Astrocyte (in vitro differentiated cells and primary cell): ENCODE measurements around the gene PKDCC. TPM values are rescaled to one million over a fixed set of nuclear protein-coding genes. Genes with fewer than 3 reads are reported as not detected.
A peak's percentile ranks its signal among the peaks of the same experiment; 100 is the strongest.

Source experiments
- DNase-seq: peaks from one replicate; pipeline ENCODE4 v3.0.0-alpha.2; 2010; ENCODE audit warnings: low read depth
- FAIRE-seq: peaks from 2 replicates; lab custom pipeline; 2011; peaks lifted over from hg19 to GRCh38; lab: Jason Lieb, UNC
- H2AFZ ChIP-seq: 2 replicates; pipeline ENCODE4 v1.6.0; 2012; ENCODE audit warnings: low read depth, low read length, inconsistent platforms
- H3K27ac ChIP-seq: 2 replicates; pipeline ENCODE4 v1.5.1; 2011; ENCODE audit warnings: low read depth, low read length, inconsistent platforms
- H3K27me3 ChIP-seq: 2 replicates; pipeline ENCODE4 v1.6.0; 2011; ENCODE audit warnings: low read length, inconsistent platforms; ENCODE audit not compliant: insufficient read depth
- H3K36me3 ChIP-seq: 2 replicates; pipeline ENCODE4 v1.5.1; 2011; ENCODE audit warnings: low read length, inconsistent platforms; ENCODE audit not compliant: insufficient read depth
- H3K4me1 ChIP-seq: 2 replicates; pipeline ENCODE4 v1.5.1; 2011; ENCODE audit warnings: low read length, inconsistent platforms; ENCODE audit not compliant: insufficient read depth
- H3K4me2 ChIP-seq: 2 replicates; pipeline ENCODE4 v1.6.0; 2012; ENCODE audit warnings: low read length, inconsistent platforms
- H3K4me3 ChIP-seq: 2 replicates; pipeline ENCODE4 v1.5.1; 2011; ENCODE audit warnings: low read depth, mild to moderate bottlenecking, low read length, inconsistent platforms; ENCODE audit not compliant: insufficient read depth
- H3K79me2 ChIP-seq: 2 replicates; pipeline ENCODE4 v1.6.0; 2012; ENCODE audit warnings: mild to moderate bottlenecking, low read length, inconsistent platforms; ENCODE audit not compliant: insufficient read depth
- H3K9ac ChIP-seq: 2 replicates; pipeline ENCODE4 v1.6.0; 2012; ENCODE audit warnings: mild to moderate bottlenecking, low read length, inconsistent platforms
- H3K9me3 ChIP-seq: 2 replicates; pipeline ENCODE4 v1.5.1; 2012; ENCODE audit warnings: low read depth, mild to moderate bottlenecking, low read length, inconsistent platforms; ENCODE audit not compliant: insufficient read depth
- H4K20me1 ChIP-seq: 2 replicates; pipeline ENCODE4 v1.6.0; 2012; ENCODE audit warnings: low read length, inconsistent platforms; ENCODE audit not compliant: insufficient read depth
- H3K27ac Mint-ChIP-seq: one replicate; pipeline ENCODE4 v1.8.0; 2021; ENCODE audit warnings: mild to moderate bottlenecking, mixed read lengths; ENCODE audit not compliant: unreplicated experiment
- H3K27me3 Mint-ChIP-seq: one replicate; pipeline ENCODE4 v1.8.0; 2021; ENCODE audit warnings: low read depth, mixed read lengths; ENCODE audit not compliant: unreplicated experiment
- H3K36me3 Mint-ChIP-seq: one replicate; pipeline ENCODE4 v1.8.0; 2021; ENCODE audit warnings: low read depth, mixed read lengths; ENCODE audit not compliant: unreplicated experiment
- H3K4me1 Mint-ChIP-seq: one replicate; pipeline ENCODE4 v1.8.0; 2021; ENCODE audit warnings: low read depth, mixed read lengths; ENCODE audit not compliant: unreplicated experiment
- H3K4me3 Mint-ChIP-seq: one replicate; pipeline ENCODE4 v1.8.0; 2021; ENCODE audit warnings: mild to moderate bottlenecking, moderate library complexity, mixed read lengths; ENCODE audit not compliant: unreplicated experiment
- H3K9me3 Mint-ChIP-seq: one replicate; pipeline ENCODE4 v1.8.0; 2021; ENCODE audit warnings: mild to moderate bottlenecking, mixed read lengths; ENCODE audit not compliant: unreplicated experiment
- EZH2 ChIP-seq: IDR thresholded peaks from 2 replicates; pipeline ENCODE4 v1.6.1; 2012; ENCODE audit warnings: mild to moderate bottlenecking, low read length, inconsistent platforms; ENCODE audit not compliant: insufficient read depth
- total RNA-seq: library from RNA; stranded (reverse); gene quantifications from 2 replicates; pipeline ENCODE4 v1.2.1, GENCODE V29; 2021
- TF ChIP-seq, protein P1 (sequence below): IDR thresholded peaks from 2 replicates; pipeline ENCODE4 v1.5.1; 2011; ENCODE audit warnings: low read depth, mild to moderate bottlenecking, inconsistent platforms, low read length, moderate library complexity; ENCODE audit not compliant: insufficient read depth

The PKDCC gene
- total RNA-seq, 1 donor from 2014 or later = 6.9 TPM

GRCh38 chr2:42045352-42045751, 2.5 kb upstream of the PKDCC start:
- Histone ChIP-seq H2AFZ (no peak overlapping the region), H3K9ac (no peak overlapping the region), H3K4me3 (no peak overlapping the region), H3K27ac (no peak overlapping the region), H4K20me1 (peaks cover 17% of the 10 kb centered on the region), H3K4me2 (no peak overlapping the region), H3K79me2 (peaks cover 17% of the 10 kb centered on the region), H3K9me3 (no peaks in the 10 kb centered on the region), H3K27me3 (peaks cover 5% of the 10 kb centered on the region), H3K36me3 (no peaks in the 10 kb centered on the region), H3K4me1 (peaks cover 19% of the 10 kb centered on the region)
- no peak for TF ChIP-seq EZH2
- TF ChIP-seq, protein P1, sequence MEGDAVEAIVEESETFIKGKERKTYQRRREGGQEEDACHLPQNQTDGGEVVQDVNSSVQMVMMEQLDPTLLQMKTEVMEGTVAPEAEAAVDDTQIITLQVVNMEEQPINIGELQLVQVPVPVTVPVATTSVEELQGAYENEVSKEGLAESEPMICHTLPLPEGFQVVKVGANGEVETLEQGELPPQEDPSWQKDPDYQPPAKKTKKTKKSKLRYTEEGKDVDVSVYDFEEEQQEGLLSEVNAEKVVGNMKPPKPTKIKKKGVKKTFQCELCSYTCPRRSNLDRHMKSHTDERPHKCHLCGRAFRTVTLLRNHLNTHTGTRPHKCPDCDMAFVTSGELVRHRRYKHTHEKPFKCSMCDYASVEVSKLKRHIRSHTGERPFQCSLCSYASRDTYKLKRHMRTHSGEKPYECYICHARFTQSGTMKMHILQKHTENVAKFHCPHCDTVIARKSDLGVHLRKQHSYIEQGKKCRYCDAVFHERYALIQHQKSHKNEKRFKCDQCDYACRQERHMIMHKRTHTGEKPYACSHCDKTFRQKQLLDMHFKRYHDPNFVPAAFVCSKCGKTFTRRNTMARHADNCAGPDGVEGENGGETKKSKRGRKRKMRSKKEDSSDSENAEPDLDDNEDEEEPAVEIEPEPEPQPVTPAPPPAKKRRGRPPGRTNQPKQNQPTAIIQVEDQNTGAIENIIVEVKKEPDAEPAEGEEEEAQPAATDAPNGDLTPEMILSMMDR = no peak
- DNase-seq (no peak), FAIRE-seq (no peak)
- Mint-ChIP-seq H3K4me3 (no peak overlapping the region), H3K27ac (no peak overlapping the region), H3K4me1 (peaks cover 5% of the 10 kb centered on the region), H3K9me3 (no peaks in the 10 kb centered on the region), H3K27me3 (peaks cover 23% of the 10 kb centered on the region), H3K36me3 (peaks cover 4% of the 10 kb centered on the region)

- Histone ChIP-seq H3K27ac (no peak overlapping the region), H3K4me1 (peaks cover 25% of the 10 kb centered on the region), H3K9ac (no peak overlapping the region), H3K4me2 (no peak overlapping the region), H3K9me3 (no peaks in the 10 kb centered on the region), H2AFZ (no peak overlapping the region), H3K79me2 (peaks cover 23% of the 10 kb centered on the region), H3K27me3 (peaks cover 5% of the 10 kb centered on the region), H3K4me3 (no peak overlapping the region), H4K20me1 (peaks cover 24% of the 10 kb centered on the region), H3K36me3 (no peaks in the 10 kb centered on the region)
- DNase-seq (no peak), FAIRE-seq (no peak)
- Mint-ChIP-seq H3K36me3 (peaks cover 5% of the 10 kb centered on the region), H3K4me3 (peak overlapping the region; percentile 34), H3K4me1 (peaks cover 5% of the 10 kb centered on the region), H3K9me3 (no peaks in the 10 kb centered on the region), H3K27ac (no peak overlapping the region), H3K27me3 (peaks cover 23% of the 10 kb centered on the region)
- no peak for TF ChIP-seq EZH2
- TF ChIP-seq, protein P1 = no peak
Measured at GRCh38 chr2:42045848-42046748, 1.7 kb upstream of the PKDCC start.
